LNCaP clone FGC (cell line): Measurements from ENCODE around the gene CLDN20.

ENCODE experiments used
- DNase-seq: peaks from one replicate; pipeline ENCODE4 v3.0.0-alpha.2; 2011; ENCODE audit warnings: low read depth
- H3K4me3 ChIP-seq: 2 replicates; pipeline ENCODE4 v1.5.1; 2011; ENCODE audit warnings: mild to moderate bottlenecking, low read depth, low read length, control low read depth
- TF ChIP-seq, protein P1 (sequence below): IDR thresholded peaks from 2 replicates; pipeline ENCODE4 v1.5.1; 2012; ENCODE audit warnings: mild to moderate bottlenecking; ENCODE audit not compliant: control insufficient read depth, insufficient read depth; ENCODE audit errors: extremely low read depth

Gene CLDN20

GRCh38 chr6:155274106-155274505 is 10.3 kb downstream of the CLDN20 start:
- no peak for DNase-seq
- no peak overlapping the region for H3K4me3 ChIP-seq
- TF ChIP-seq, protein P1, sequence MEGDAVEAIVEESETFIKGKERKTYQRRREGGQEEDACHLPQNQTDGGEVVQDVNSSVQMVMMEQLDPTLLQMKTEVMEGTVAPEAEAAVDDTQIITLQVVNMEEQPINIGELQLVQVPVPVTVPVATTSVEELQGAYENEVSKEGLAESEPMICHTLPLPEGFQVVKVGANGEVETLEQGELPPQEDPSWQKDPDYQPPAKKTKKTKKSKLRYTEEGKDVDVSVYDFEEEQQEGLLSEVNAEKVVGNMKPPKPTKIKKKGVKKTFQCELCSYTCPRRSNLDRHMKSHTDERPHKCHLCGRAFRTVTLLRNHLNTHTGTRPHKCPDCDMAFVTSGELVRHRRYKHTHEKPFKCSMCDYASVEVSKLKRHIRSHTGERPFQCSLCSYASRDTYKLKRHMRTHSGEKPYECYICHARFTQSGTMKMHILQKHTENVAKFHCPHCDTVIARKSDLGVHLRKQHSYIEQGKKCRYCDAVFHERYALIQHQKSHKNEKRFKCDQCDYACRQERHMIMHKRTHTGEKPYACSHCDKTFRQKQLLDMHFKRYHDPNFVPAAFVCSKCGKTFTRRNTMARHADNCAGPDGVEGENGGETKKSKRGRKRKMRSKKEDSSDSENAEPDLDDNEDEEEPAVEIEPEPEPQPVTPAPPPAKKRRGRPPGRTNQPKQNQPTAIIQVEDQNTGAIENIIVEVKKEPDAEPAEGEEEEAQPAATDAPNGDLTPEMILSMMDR, result no peak

DNA sequence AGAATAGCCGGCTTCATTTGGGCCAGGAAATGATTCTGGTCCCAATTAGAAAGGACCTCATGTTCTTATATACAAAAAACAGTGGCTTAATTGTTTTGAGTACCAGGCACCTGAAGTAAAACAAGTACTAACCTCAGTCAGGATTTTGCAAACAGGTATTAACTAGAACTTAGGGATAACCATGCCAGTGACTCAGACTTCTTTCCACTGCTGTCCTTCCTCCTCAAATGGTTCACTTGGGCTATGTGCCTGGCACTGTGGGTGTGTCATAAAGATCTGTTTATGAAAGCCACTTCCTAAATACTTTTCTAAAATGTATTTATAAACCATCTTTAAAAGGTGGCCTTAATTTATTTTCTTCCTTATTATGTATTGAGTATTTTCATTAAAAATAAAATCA is 10.7 kb downstream of the CLDN20 start:
- no peak for DNase-seq
- H3K4me3 ChIP-seq, result no peak overlapping the region
- TF ChIP-seq, protein P1, result no peak

DNA sequence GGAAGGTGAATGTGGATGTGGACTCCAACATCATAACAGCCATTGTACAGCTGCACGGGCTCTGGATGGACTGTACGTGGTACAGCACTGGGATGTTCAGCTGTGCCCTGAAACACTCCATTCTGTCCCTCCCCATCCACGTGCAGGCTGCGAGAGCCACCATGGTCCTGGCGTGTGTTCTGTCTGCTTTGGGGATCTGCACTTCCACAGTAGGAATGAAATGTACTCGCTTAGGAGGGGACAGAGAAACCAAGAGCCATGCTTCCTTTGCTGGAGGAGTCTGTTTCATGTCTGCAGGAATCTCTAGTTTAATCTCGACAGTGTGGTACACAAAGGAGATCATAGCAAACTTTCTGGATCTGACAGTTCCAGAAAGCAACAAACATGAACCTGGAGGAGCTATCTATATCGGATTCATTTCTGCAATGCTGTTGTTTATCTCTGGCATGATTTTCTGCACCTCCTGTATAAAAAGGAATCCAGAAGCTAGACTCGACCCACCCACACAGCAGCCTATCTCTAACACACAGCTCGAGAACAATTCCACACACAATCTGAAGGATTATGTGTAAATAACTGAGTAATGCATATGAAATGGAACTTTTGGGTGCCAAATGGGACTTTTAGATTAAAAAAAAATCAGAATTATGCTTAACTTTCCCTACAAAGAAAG is 12.1 kb downstream of the CLDN20 start:
- TF ChIP-seq, protein P1, result no peak
- no peak for DNase-seq
- no peak overlapping the region for H3K4me3 ChIP-seq

DNA sequence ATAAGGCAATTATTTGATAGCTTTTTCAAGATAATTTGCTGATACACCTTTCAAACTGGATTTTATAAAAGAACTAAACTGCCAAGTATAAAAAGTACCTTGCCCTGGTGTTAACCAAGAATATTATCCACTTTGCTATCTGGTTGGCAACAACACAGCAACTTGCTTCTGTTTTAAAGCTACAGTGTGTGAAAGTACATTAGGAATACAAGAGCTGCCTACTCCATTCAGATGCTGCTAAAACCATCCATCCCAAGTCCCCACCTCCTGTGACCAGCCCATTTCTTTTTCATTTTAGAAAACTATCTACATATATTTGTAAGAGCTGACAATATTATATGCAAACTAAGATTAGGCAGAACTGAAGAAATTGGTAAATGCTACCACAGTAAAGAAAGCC is 12.8 kb downstream of the CLDN20 start:
- DNase-seq, result no peak
- TF ChIP-seq, protein P1, result no peak
- H3K4me3 ChIP-seq, result no peak overlapping the region

DNA sequence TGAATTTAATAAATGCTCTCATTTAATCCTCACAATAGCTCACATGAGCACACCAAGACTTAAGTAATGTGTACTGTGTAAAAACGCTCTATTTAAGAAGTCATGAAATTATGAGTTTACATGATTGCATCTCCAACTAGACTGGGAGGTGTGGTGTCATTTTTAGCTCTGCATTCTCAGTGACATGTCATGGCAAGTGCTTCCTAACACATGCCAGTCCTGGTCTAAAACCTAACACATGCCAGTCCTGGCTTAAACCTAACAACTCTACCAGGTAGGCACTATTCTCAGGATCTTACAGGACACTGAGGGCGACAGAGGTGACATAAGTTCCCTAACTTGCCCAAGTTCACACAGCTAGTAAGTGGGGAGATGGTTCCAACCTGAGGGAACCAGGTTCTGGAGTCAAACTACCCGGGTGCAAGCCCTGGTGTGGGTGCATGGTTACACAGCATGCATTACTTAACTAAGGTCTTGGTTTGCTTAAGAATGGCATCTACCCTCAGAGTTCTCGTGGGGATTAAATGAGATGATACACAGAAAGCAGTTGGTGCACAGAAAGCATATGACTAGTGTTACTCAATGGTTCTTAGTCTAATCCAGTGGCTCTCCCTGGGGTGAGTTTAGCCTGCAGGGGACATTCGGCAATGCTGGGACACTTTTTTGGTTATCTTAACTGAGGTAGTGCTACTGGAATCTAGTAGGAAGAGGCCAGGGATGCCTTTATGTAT is 14.7 kb downstream of the CLDN20 start:
- H3K4me3 ChIP-seq, result no peak overlapping the region
- no peak for DNase-seq
- TF ChIP-seq, protein P1, result no peak

- H3K4me3 ChIP-seq, result no peak overlapping the region
- no peak for DNase-seq
- TF ChIP-seq, protein P1, result no peak
Measured at GRCh38 chr6:155284775-155285174, 21.0 kb downstream of the CLDN20 start.
